Mesothelial cell of epicardium (in vitro differentiated cells): ENCODE data around the gene MALRD1. TPM values are rescaled to one million over a fixed set of nuclear protein-coding genes. Genes with fewer than 3 reads are reported as not detected.

ENCODE experiments used
- DNase-seq, 2 experiments: peaks; one replicate each; pipeline ENCODE4 v3.0.0; 2021; ENCODE audit warnings: low spot score in 2 of 2; ENCODE audit not compliant: unreplicated experiment in 2 of 2
- H3K27ac Mint-ChIP-seq: 2 replicates; pipeline ENCODE4 v1.8.0; 2021; ENCODE audit warnings: mixed read lengths
- H3K27me3 Mint-ChIP-seq: 2 replicates; pipeline ENCODE4 v1.8.0; 2021; ENCODE audit warnings: low read depth, mixed read lengths
- H3K36me3 Mint-ChIP-seq: 2 replicates; pipeline ENCODE4 v1.8.0; 2021; ENCODE audit warnings: mixed read lengths
- H3K4me1 Mint-ChIP-seq: 2 replicates; pipeline ENCODE4 v1.8.0; 2021; ENCODE audit warnings: mixed read lengths
- H3K4me3 Mint-ChIP-seq: 2 replicates; pipeline ENCODE4 v1.8.0; 2021; ENCODE audit warnings: mild to moderate bottlenecking, moderate library complexity, mixed read lengths
- H3K9me3 Mint-ChIP-seq: 2 replicates; pipeline ENCODE4 v1.8.0; 2021; ENCODE audit warnings: mixed read lengths
- total RNA-seq: library from RNA; stranded (reverse); gene quantifications from 3 replicates; pipeline ENCODE4 v1.2.1, GENCODE V29; 2021
- TF ChIP-seq, protein P1 (sequence below): fragments of 200-600 bp; sonication (generic); IDR thresholded peaks from one replicate; pipeline ENCODE4 v1.5.0; 2021; ENCODE audit warnings: antibody characterized with exemption; ENCODE audit not compliant: unreplicated experiment

MALRD1 gene
- 8.4 to 11.1 TPM (median 10.4 TPM) in 3 replicates for total RNA-seq

DNA sequence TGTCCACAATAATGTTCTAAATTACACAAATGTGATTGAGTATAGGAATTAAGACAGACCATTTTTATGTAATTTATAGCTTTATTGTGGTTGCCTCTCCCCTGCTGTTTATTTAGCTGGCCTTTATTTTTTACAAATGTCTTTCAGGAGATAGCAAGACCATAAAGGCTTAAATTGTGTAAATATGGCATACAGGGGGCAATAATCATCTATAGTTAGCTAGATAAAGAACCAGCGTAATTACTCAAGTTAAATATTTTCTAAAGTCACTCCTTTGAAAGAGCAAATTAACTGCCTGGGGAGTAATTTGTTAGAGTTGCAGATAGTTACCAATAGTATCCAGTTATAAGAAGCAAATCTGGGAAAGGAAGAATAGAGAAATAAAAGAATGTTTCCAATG, at the start of gene MALRD1:
MALRD1 (plus strand) TSS at position 313 of the 400 bp plus-strand sequence. CDS start 138 bp downstream, outside the sequence.
- no peak for DNase-seq
- no peak within 1 kb of the TSS for H3K27ac Mint-ChIP-seq
- no peak within 1 kb of the TSS for H3K4me3 Mint-ChIP-seq
- peaks cover 5% of the 10 kb centered on the region for H3K27me3 Mint-ChIP-seq
- TF ChIP-seq, protein P1, sequence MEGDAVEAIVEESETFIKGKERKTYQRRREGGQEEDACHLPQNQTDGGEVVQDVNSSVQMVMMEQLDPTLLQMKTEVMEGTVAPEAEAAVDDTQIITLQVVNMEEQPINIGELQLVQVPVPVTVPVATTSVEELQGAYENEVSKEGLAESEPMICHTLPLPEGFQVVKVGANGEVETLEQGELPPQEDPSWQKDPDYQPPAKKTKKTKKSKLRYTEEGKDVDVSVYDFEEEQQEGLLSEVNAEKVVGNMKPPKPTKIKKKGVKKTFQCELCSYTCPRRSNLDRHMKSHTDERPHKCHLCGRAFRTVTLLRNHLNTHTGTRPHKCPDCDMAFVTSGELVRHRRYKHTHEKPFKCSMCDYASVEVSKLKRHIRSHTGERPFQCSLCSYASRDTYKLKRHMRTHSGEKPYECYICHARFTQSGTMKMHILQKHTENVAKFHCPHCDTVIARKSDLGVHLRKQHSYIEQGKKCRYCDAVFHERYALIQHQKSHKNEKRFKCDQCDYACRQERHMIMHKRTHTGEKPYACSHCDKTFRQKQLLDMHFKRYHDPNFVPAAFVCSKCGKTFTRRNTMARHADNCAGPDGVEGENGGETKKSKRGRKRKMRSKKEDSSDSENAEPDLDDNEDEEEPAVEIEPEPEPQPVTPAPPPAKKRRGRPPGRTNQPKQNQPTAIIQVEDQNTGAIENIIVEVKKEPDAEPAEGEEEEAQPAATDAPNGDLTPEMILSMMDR: no peak
- H3K36me3 Mint-ChIP-seq: no peaks in the 10 kb centered on the region
- H3K4me1 Mint-ChIP-seq: peaks cover 19% of the 10 kb centered on the region
- H3K9me3 Mint-ChIP-seq: no peaks in the 10 kb centered on the region

DNA sequence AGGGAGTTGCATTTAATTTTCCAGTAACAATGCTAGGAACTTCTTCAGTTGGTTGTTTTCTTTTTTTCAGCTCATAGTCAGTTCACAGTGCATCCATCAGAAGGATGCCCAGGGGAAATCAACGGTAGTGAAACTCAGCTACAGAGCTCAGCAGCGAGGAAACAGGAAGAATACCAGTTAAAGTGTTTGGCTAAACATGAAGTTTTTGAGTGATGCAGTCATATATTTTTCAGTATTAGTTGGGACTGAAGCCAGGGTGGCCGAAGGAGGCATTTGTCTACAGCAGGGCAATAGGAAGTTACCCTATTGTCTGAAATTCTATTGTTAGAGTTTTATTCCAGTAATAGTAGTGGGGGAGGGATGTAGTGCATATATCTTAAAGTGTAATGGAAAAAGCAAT, 45.3 kb upstream of the MALRD1 start:
- peaks cover 2% of the 10 kb centered on the region for H3K4me1 Mint-ChIP-seq
- peaks cover 14% of the 10 kb centered on the region for H3K27me3 Mint-ChIP-seq
- H3K9me3 Mint-ChIP-seq: peaks cover 5% of the 10 kb centered on the region
- DNase-seq: no peak
- TF ChIP-seq, protein P1: no peak
- no peak overlapping the region for H3K4me3 Mint-ChIP-seq
- H3K27ac Mint-ChIP-seq: no peak overlapping the region
- H3K36me3 Mint-ChIP-seq: no peaks in the 10 kb centered on the region

DNA sequence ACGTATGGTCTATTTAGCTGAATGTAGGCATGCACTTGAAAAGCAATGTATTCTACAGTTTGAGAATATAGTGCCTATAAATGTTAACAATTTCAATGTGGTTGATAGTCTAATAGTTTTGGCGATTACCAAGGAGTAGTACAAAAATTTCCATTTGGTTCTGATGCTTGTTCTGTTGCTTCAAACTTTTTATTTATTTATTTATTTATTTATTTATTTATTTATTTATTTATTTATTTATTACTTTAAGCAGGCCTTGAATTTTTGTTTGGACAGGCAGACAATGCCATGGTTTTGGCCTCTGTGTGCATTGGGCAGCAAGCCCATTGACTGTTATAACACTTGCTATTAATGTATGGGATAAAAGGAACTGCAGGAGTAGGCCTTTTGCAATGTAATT, 36.5 kb upstream of the MALRD1 start:
- no peak overlapping the region for H3K4me3 Mint-ChIP-seq
- no peak overlapping the region for H3K27ac Mint-ChIP-seq
- TF ChIP-seq, protein P1: no peak
- no peak for DNase-seq
- no peaks in the 10 kb centered on the region for H3K4me1 Mint-ChIP-seq
- peaks cover 5% of the 10 kb centered on the region for H3K27me3 Mint-ChIP-seq
- H3K9me3 Mint-ChIP-seq: peaks cover 22% of the 10 kb centered on the region
- peaks cover 3% of the 10 kb centered on the region for H3K36me3 Mint-ChIP-seq

GRCh38 chr10:19014034-19014433, 34.6 kb upstream of the MALRD1 start:
- Mint-ChIP-seq H3K36me3 (peaks cover 3% of the 10 kb centered on the region), H3K27ac (no peak overlapping the region), H3K4me1 (peaks cover 2% of the 10 kb centered on the region), H3K9me3 (peaks cover 22% of the 10 kb centered on the region), H3K4me3 (no peak overlapping the region), H3K27me3 (no peaks in the 10 kb centered on the region)
- TF ChIP-seq, protein P1: no peak
- no peak for DNase-seq

GRCh38 chr10:19014498-19014897, 34.1 kb upstream of the MALRD1 start:
- TF ChIP-seq, protein P1: no peak
- Mint-ChIP-seq H3K36me3 (peaks cover 3% of the 10 kb centered on the region), H3K4me1 (peaks cover 2% of the 10 kb centered on the region), H3K9me3 (peaks cover 22% of the 10 kb centered on the region), H3K4me3 (no peak overlapping the region), H3K27ac (no peak overlapping the region), H3K27me3 (no peaks in the 10 kb centered on the region)
- DNase-seq: no peak
